IPS-NIHi7 (cell line): Measurements from ENCODE around the gene HS3ST4.

ENCODE experiments used
- DNase-seq: peaks from one replicate; pipeline ENCODE4 v3.0.0; 2012; ENCODE audit warnings: mixed read lengths; ENCODE audit errors: extremely low spot score

Gene HS3ST4

GRCh38 chr16:25894093-25894492 is 202.3 kb downstream of the HS3ST4 start:
- no peak for DNase-seq

DNA sequence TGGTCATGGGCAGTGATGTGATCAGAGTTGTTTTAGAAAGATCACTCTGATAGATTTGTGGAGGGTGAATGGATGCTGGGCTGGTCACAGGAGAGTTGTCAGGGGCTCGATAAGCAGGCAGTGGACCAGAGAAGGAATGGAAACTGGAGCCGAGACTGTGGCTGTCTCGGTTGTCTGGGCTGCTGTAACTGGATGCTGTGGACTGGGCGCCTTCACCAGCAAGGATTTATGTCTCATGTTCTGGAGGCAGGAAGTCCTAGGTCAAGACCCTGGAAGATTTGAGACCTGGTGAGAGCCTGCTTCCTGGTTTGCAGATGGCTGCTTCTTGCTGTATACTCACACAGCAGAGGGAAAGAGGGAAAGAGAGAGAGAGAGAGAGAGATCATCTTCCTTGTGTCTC is 203.6 kb downstream of the HS3ST4 start:
- no peak for DNase-seq

DNA sequence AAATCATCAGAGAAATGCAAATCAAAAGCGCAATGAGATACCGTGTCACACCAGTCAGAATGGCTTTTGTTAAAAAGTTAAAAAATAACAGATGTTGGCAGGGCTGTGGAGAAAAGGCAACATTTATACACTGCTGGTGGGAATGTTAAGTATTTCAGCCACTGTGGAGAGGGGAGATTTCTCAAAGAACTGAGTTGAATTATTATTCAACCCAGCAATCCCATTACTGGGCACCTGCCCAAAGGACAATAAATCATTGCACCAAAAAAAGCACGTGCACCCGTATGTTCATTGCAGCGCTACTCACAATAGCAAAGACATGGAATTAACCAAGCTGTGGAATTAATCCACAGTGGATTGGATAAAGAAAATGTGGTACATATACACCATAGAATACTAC is 204.7 kb downstream of the HS3ST4 start:
- no peak for DNase-seq

GRCh38 chr16:25897702-25898101 is 205.9 kb downstream of the HS3ST4 start:
- no peak for DNase-seq

- DNase-seq = no peak
Observed at GRCh38 chr16:25905810-25906209, 214.1 kb downstream of the HS3ST4 start.

GRCh38 chr16:25910971-25911370 is 219.2 kb downstream of the HS3ST4 start:
- no peak for DNase-seq

DNA sequence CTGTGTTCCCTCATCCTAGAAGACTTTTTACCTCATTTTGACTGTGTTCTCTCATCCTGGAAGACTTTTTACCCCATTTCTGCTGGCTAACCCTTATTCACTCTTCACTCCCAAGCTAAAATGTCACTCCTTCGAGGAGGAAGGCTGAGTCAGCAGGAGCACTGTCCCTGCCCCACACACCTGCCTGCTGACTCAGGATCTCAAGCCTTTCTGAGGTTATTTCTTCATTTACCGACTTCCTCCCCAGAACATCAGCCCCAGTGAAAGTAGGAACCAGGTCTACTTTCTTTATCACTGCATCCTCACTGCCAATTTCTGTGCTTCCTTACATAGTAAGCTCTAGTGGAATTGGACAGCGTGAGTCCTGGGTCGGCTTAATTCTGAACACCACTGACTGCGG is 220.6 kb downstream of the HS3ST4 start:
- no peak for DNase-seq

DNA sequence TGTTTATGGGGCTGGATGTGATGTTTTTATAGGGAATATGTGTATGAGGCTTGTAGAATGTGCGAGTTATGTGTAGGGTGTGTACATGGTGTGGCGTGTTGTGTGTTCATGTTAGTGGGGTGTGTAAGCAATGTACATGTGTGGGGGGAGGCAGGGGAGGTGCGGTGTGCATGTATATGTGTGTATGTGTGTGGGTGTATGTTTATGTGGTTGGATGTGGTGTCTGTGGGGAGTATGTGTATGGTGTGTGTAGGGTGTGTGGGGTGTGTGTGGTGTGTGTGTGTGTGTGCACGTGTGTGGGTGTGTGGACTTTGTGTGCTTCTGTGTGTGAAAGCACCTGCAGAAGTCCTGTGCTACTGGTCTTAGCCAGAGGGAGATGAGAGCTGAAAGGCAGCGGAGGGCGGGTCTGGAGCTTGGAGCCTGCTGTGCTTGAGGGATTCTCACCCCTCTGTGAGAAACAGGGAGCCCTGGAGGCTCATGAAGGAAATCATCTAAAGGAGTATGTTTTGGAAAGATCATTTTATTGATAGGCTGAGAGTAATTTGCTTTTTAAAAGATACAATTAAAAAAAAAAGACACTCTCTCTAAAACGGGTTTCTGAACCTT is 222.7 kb downstream of the HS3ST4 start:
- DNase-seq = peak; percentile 24

DNA sequence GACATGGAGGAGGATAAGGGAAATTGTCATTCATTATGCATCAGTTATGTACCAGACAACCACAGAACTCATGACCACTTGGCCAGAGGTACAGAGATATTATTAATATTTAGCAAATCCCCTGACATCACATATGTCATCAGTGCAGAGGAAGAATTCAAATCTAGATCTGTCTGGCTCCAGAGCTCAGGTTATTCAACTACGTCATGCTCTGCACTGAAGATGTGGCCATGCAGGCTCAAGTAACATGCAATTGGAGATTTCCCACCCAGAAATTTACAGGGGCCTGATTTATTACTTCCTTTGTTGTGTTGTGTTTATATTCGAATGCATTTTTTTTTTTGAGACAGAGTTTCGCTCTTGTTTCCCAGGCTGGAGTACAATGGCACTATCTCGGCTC is 224.3 kb downstream of the HS3ST4 start:
- DNase-seq = no peak

GRCh38 chr16:25922438-25922837 is 230.7 kb downstream of the HS3ST4 start:
- DNase-seq = no peak

DNA sequence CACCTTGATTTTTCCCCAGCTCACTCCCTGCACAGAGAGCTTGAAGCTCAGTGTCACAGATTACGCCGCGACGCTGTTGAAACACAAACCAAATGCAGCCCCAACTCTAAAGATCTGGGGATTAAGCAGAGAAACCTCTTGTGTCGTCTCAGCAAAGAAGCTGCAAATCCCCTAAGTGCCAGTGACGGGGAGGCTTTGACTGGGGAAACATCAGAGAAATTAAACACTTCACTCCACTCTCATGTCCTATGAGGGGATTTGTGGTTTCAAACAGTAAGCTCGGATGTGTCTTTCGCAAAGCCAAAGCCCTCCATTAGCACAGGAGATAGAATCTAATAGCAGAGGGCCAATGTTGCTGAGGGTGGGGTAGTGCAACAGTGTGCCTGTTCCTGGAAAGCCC is 233.7 kb downstream of the HS3ST4 start:
- DNase-seq = no peak

GRCh38 chr16:25931473-25932035 is 239.8 kb downstream of the HS3ST4 start:
- DNase-seq = no peak

GRCh38 chr16:25941800-25942499 is 250.2 kb downstream of the HS3ST4 start:
- DNase-seq = no peak

- DNase-seq = peak; percentile 77
Observed at GRCh38 chr16:25950586-25951281, 259.0 kb downstream of the HS3ST4 start.

DNA sequence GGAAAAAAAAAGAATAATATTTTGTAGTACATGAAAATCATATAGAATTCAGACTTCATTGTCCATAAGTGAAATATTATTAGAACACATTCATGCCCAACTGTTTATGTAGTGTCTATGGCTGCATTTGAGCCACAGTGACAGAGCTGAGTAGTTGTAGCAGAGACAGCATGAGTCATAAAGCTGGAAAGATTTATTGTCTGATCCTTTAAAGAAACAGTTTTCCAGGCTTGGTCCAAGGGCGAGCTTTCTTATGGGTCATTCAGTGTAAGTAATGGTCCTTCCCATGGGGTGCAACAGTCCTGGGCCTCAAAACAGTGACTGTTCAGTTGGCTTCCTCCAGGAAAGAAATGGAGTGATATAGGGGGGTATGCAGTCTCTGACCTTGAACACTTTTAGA is 260.2 kb downstream of the HS3ST4 start:
- DNase-seq = no peak

- DNase-seq = no peak
Observed at GRCh38 chr16:25952983-25953382, 261.2 kb downstream of the HS3ST4 start.

DNA sequence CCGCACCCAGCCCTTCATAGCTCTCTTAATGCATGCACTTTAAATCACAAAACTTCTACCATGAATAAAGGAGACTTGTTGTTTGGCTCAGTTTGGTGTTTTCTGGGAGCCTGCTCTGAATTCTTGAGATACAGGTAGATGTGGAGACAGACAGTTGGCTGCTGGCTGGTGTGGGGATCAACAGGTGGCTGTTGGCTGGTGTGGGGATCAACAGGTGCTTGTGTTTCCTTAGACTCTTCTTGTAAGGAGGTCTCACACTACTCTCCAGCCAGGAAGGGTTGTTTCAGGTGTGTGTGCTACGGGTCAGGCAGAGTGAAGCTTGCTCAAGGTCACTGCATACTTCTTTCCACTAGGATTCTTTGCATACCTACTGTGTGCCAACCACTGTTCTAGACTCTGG is 265.9 kb downstream of the HS3ST4 start:
- DNase-seq = no peak

GRCh38 chr16:25959221-25959620 is 267.5 kb downstream of the HS3ST4 start:
- DNase-seq = no peak

GRCh38 chr16:25966172-25967097 is 274.7 kb downstream of the HS3ST4 start:
- DNase-seq = no peak

- no peak for DNase-seq
Observed at GRCh38 chr16:25977121-25977520, 285.4 kb downstream of the HS3ST4 start.

DNA sequence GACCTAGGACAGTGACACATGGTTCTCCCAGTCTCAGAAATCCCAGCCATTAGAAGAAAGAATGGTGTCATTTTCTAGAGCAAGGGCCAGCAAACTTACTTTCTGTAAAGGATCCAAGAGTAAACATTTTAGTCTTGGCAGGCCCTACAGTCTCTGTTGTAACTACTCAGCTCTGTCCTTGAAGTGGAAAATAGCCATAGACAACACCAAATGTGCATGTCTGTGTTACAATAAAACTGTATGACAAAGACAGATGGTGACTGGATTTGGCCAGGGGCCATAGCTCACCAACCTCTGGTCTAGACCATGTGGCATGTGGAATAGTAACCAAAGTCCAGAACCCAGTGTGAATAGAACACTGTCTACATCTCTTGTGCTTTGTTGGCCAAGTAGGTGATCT is 286.5 kb downstream of the HS3ST4 start:
- DNase-seq = no peak

- DNase-seq = peak; percentile 11
Observed at GRCh38 chr16:25988084-25988483, 296.3 kb downstream of the HS3ST4 start.
